IPS-NIHi11 (cell line): ENCODE measurements around the gene METTL2B.
"Not testable (repeated sequence)": the region's sequence is repeated elsewhere in the genome, so short reads cannot be mapped to it uniquely, and the experiment has no call there.

Experiments
- DNase-seq: peaks from one replicate; pipeline ENCODE4 v3.0.0; 2012; ENCODE audit warnings: mixed read lengths, low spot score

METTL2B gene

GRCh38 chr7:128523932-128524524, 47.5 kb downstream of the METTL2B start:
- not testable (repeated sequence) for DNase-seq

- DNase-seq, result not testable (repeated sequence)
Measured at GRCh38 chr7:128525584-128525983, 49.0 kb downstream of the METTL2B start.

GRCh38 chr7:128526062-128526466, 49.5 kb downstream of the METTL2B start:
- DNase-seq, result not testable (repeated sequence)

GRCh38 chr7:128529191-128529590, 52.6 kb downstream of the METTL2B start:
- DNase-seq, result not testable (repeated sequence)

GRCh38 chr7:128530121-128530854, 53.7 kb downstream of the METTL2B start:
- DNase-seq, result peak; percentile 44

GRCh38 chr7:128530855-128531104, 54.2 kb downstream of the METTL2B start:
- no peak for DNase-seq

- DNase-seq, result peak; percentile 99
Measured at GRCh38 chr7:128531105-128531954, 54.8 kb downstream of the METTL2B start.

- DNase-seq, result peak; percentile 36
Measured at GRCh38 chr7:128531955-128532478, 55.5 kb downstream of the METTL2B start.

GRCh38 chr7:128532956-128533355, 56.4 kb downstream of the METTL2B start:
- DNase-seq, result not testable (repeated sequence)

GRCh38 chr7:128537410-128537809, 60.9 kb downstream of the METTL2B start:
- not testable (repeated sequence) for DNase-seq

GRCh38 chr7:128542530-128542929, 66.0 kb downstream of the METTL2B start:
- not testable (repeated sequence) for DNase-seq

GRCh38 chr7:128543300-128543699, 66.8 kb downstream of the METTL2B start:
- DNase-seq, result not testable (repeated sequence)

- DNase-seq, result not testable (repeated sequence)
Measured at GRCh38 chr7:128546319-128546851, 69.8 kb downstream of the METTL2B start.

- no peak for DNase-seq
Measured at GRCh38 chr7:128550920-128551319, 74.4 kb downstream of the METTL2B start.

GRCh38 chr7:128554394-128554793, 77.8 kb downstream of the METTL2B start:
- not testable (repeated sequence) for DNase-seq
